GM18505 (cell line): ENCODE measurements around the gene CRAMP1.
A peak's percentile ranks its signal among the peaks of the same experiment; 100 is the strongest.
"Not testable (repeated sequence)": the region's sequence is repeated elsewhere in the genome, so short reads cannot be mapped to it uniquely, and the experiment has no call there.

Source experiments
- ATAC-seq: cut with Tn5 transposase; IDR thresholded peaks from one replicate; pipeline ENCODE4 v1.9.1; 2021; ENCODE audit not compliant: unreplicated experiment
- POLR2A ChIP-seq: IDR thresholded peaks from 4 replicates; pipeline ENCODE4 v1.6.1; 2011; ENCODE audit warnings: borderline replicate concordance; ENCODE audit not compliant: insufficient read depth, insufficient read length; ENCODE audit errors: extremely low read depth

Gene CRAMP1

DNA sequence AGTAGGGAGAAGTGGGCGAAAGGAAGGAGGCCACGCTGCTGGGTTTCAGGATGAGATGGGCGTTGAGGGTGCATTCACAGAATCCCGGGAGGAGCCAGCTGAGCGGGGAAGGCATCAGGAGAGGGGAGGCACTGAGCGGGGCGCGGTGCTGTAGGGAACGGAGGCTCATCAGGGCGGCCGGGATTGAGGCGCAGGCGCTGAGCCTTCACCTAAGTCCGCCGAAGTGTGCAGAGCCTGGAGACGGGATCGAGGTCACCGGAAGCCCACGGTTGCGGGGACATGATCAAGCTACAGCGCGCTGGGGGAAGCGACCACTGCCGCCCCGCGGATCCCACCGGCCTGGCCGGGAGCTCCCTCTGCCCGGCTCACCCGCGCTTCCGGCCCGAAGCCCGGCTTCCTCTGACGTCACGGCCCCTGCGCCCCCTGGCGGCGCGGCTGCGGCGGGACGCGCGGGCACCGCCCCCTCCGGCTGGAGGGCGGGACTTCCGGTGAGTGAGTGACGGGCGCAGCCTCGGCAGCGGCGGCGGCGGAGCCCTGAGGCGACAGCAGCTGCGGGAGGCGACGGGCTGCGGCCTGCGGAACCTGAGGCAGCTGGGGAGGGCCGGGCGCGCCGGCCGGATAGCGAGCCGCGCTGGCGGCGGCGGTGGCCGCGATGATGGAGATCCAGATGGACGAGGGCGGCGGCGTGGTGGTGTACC, 93.7 kb downstream of the CRAMP1 start, which contains the start of gene MAPK8IP3:
Gene MAPK8IP3, plus strand, starts transcription at position 508 of the 698 bp plus-strand sequence. Its CDS starts 145 bp downstream, at position 653.
- peak; percentile 69 for ATAC-seq

DNA sequence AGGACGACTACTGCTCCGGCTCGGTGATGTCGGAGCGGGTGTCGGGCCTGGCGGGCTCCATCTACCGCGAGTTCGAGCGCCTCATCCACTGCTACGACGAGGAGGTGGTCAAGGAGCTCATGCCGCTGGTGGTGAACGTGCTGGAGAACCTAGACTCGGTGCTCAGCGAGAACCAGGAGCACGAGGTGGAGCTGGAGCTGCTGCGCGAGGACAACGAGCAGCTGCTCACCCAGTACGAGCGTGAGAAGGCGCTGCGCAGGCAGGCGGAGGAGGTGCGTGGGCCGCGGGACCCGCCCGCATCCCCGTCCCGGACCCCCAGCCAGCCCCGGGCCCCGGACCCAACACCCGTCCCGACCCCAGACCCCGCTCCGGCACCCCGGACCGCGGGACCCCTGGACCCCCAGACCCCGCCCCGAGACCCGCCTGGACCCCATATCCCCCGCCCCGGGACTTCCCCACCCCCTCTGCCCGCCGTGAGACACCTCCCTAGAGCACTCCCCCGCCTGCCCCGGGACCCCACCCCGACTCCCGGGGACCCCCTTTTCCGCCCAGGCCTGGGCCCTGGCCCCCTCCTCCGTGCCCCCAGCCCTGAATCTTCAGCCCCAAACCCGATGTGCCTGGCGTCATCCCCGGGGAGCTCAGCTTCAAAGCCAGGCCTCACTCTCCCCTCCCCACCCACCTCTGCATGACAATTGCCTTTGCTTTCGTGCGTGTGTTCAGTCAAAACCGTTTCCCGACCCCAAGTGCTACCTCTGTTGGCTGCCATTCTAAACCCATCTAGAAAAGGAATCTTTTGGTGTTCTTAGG, 94.4 kb downstream of the CRAMP1 start:
- TF ChIP-seq POLR2A = no peak
- ATAC-seq = no peak

More for the DNA sequence above, 93.7 kb downstream of the CRAMP1 start, which contains the start of gene MAPK8IP3:
- TF ChIP-seq POLR2A = peak; percentile 98

GRCh38 chr16:1707193-1707790, 95.1 kb downstream of the CRAMP1 start:
- TF ChIP-seq POLR2A = no peak
- ATAC-seq = no peak

- ATAC-seq = no peak
- no peak for TF ChIP-seq POLR2A
These were observed 96.1 kb downstream of the CRAMP1 start for GRCh38 chr16:1708083-1708767.

GRCh38 chr16:1708768-1709180, 96.6 kb downstream of the CRAMP1 start:
- no peak for ATAC-seq
- TF ChIP-seq POLR2A = no peak

DNA sequence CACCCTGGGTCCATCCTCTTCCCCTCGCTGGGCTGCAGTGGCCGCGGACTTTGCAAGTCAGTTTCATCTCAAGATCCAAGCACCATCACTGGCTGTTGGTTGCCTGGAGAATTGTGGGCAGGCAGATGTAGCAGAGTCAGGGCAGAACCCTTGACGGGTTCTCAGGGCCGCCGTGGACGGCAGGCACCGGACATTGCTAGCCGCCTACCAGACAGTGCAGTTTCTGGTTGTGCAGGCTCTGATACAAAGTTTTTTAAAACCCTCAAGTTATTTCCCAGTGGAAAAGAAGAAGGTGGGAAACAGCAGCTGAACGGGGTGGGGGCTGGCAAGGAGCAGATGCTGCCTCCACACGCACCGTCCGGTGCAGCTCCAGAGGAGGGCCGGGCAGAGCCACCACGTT, 97.2 kb downstream of the CRAMP1 start:
- TF ChIP-seq POLR2A = no peak
- no peak for ATAC-seq

DNA sequence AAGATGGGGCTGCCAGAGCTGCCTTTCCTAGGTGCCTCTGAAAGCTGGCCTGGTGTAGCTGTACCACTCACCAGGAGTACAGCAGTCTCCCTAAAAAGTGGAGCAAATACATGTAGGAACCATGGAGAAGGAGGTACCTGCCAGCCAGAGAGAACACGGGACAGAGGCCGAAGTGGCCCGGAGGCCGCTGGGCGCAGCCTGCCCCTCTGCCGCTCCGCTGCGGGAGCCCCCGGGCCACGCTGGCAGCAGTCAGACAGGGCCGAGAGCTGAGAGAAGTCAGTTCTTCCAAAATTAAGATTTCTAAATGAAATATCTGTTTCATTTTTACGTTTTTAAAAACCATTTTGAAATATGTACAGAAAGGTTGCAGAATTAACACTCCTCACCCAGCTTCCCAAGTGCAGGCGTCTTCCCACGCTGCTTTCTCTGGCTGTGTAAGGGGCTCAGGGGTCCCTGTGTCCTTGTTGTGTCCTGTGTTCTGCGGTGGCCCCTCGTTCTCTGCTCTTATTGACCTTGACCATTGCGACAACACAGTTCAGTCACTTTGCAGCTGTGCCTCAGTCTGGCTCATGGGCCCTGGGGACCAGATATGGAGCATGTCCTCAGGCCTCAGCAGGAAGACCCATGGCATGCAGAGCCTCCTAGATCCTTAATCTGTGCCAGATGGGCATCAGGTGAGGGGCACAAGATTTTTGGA, 98.8 kb downstream of the CRAMP1 start:
- no peak for ATAC-seq
- TF ChIP-seq POLR2A = no peak

- TF ChIP-seq POLR2A = no peak
- no peak for ATAC-seq
These were observed 100.7 kb downstream of the CRAMP1 start for GRCh38 chr16:1712791-1713261.

DNA sequence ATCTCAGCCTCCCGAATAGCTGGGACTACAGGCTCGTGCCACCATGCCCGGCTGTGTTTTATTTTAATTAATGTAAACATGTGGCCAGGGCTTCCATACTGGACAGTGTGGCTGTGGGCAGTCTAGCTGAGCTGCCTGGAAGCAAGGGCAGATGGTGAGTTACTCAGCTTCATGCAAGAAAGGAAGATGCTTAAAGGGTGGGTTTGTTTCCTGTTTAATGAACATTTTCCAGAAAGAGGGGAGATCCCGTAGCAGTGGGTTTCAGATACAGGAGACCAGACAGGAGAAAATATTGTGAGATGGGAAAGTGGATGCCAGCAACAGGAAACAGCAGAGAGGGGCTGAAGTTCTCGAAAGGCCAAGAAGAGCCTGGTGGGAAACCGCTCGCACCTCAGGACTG, 101.2 kb downstream of the CRAMP1 start:
- no peak for TF ChIP-seq POLR2A
- ATAC-seq = no peak

DNA sequence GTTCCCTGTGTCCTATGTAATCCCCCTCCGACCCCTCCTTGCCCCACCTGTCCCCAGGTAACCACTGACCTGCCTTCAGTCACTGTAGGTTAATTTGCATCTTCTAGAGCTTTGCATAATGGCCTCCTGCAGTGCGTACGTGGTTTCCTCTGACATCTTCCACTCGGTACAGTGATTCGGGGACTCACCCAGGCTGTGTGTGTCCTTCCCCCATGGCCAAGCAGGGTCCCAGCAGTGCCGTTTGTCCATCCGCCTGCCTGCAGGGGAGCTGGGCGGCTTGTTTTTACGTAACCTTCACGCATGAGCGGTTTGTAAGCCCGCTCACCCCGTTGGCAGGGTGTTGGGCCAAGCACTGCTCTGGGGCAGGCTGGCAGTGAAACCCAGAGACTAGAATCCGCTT, 101.8 kb downstream of the CRAMP1 start:
- peak; percentile 49 for ATAC-seq
- peak; percentile 45 for TF ChIP-seq POLR2A

- no peak for ATAC-seq
These were observed 103.1 kb downstream of the CRAMP1 start for GRCh38 chr16:1715220-1715619.

GRCh38 chr16:1718236-1718635, 106.1 kb downstream of the CRAMP1 start:
- not testable (repeated sequence) for ATAC-seq

More at GRCh38 chr16:1715220-1715619, 103.1 kb downstream of the CRAMP1 start:
- no peak for TF ChIP-seq POLR2A

- ATAC-seq = not testable (repeated sequence)
These were observed 107.5 kb downstream of the CRAMP1 start for GRCh38 chr16:1719559-1720229.
